Keratinocyte (primary cell): Measurements from ENCODE around the gene ZBTB43. TPM values are rescaled to one million over a fixed set of nuclear protein-coding genes. Genes with fewer than 3 reads are reported as not detected.

Experiments
- DNase-seq: peaks from one replicate; pipeline ENCODE4 v3.0.0-alpha.2; 2011; ENCODE audit warnings: low read depth, missing footprints, low spot score
- FAIRE-seq: peaks from 2 replicates; lab custom pipeline; 2011; peaks lifted over from hg19 to GRCh38; lab: Jason Lieb, UNC
- H2AFZ ChIP-seq: 2 replicates; pipeline ENCODE4 v1.6.0; 2012; ENCODE audit warnings: low read length, control low read depth, inconsistent platforms; ENCODE audit not compliant: control insufficient read depth
- H3K27ac ChIP-seq: 2 replicates; pipeline ENCODE4 v1.5.1; 2011; ENCODE audit warnings: low read length; ENCODE audit not compliant: control insufficient read depth, insufficient read depth
- H3K27me3 ChIP-seq: 3 replicates; pipeline ENCODE4 v1.6.0; 2011; ENCODE audit warnings: low read length; ENCODE audit not compliant: control insufficient read depth, insufficient read depth; ENCODE audit errors: extremely low read depth
- H3K36me3 ChIP-seq, 2 experiments: 2 replicates in 1 of 2; 3 replicates in 1 of 2; pipeline ENCODE4 v1.5.1; 2011; ENCODE audit warnings: low read length in 2 of 2, mild to moderate bottlenecking in 1 of 2; ENCODE audit not compliant: control insufficient read depth in 2 of 2, insufficient read depth in 2 of 2; ENCODE audit errors: extremely low read depth in 1 of 2
- H3K4me1 ChIP-seq: 3 replicates; pipeline ENCODE4 v1.5.1; 2011; ENCODE audit warnings: low read length; ENCODE audit not compliant: control insufficient read depth, insufficient read depth; ENCODE audit errors: extremely low read depth
- H3K4me2 ChIP-seq: 3 replicates; pipeline ENCODE4 v1.6.0; 2011; ENCODE audit warnings: low read depth, low read length; ENCODE audit not compliant: control insufficient read depth, insufficient read depth; ENCODE audit errors: extremely low read depth
- H3K4me3 ChIP-seq, 3 experiments: fragments of 200-600 bp in 1 of 3; sonication (generic) in 1 of 3; 2 replicates in 2 of 3; 3 replicates in 1 of 3; pipeline ENCODE4 v1.5.1; 2011 to 2016; ENCODE audit warnings: low read length in 3 of 3, mild to moderate bottlenecking in 3 of 3, control low read depth in 2 of 3, inconsistent platforms in 1 of 3, low read depth in 1 of 3, mixed read lengths in 1 of 3, mixed run types in 1 of 3, moderate library complexity in 1 of 3; ENCODE audit not compliant: control insufficient read depth in 2 of 3, insufficient read depth in 2 of 3; ENCODE audit errors: extremely low read depth in 1 of 3
- H3K79me2 ChIP-seq: 2 replicates; pipeline ENCODE4 v1.6.0; 2012; ENCODE audit warnings: low read length; ENCODE audit not compliant: control insufficient read depth, insufficient read depth
- H3K9ac ChIP-seq: 3 replicates; pipeline ENCODE4 v1.6.0; 2011; ENCODE audit warnings: low read length; ENCODE audit not compliant: control insufficient read depth, insufficient read depth; ENCODE audit errors: extremely low read depth
- H3K9me1 ChIP-seq: 3 replicates; pipeline ENCODE4 v1.6.0; 2011; ENCODE audit warnings: low read length; ENCODE audit not compliant: control insufficient read depth, insufficient read depth; ENCODE audit errors: extremely low read depth
- H3K9me3 ChIP-seq: 2 replicates; pipeline ENCODE4 v1.5.1; 2012; ENCODE audit warnings: low read depth, low read length; ENCODE audit not compliant: control insufficient read depth
- H4K20me1 ChIP-seq: 3 replicates; pipeline ENCODE4 v1.6.0; 2011; ENCODE audit warnings: low read length; ENCODE audit not compliant: control insufficient read depth, insufficient read depth; ENCODE audit errors: extremely low read depth
- CTCF ChIP-seq, 3 experiments: IDR thresholded peaks in 1 of 3; conservative IDR thresholded peaks in 1 of 3; optimal IDR thresholded peaks in 1 of 3; 2 replicates in 2 of 3; 3 replicates in 1 of 3; pipeline versions ENCODE3 to v1.5.1; 2011; ENCODE audit warnings: low read length in 3 of 3, mild to moderate bottlenecking in 3 of 3, moderate library complexity in 2 of 3, control low read depth in 1 of 3, inconsistent platforms in 1 of 3; ENCODE audit not compliant: insufficient read depth in 2 of 3; ENCODE audit errors: extremely low read depth in 1 of 3
- EZH2 ChIP-seq: IDR thresholded peaks from one replicate; pipeline ENCODE4 v1.6.1; 2012; ENCODE audit warnings: inconsistent platforms, mild to moderate bottlenecking, low read length, moderate library complexity
- dilution Hi-C: fragments of 300-500 bp; cut with MboI; formaldehyde crosslinking; loops from one replicate; pipeline ENCODE4 v1.7.0; 2020; ENCODE audit warnings: low sequenced_read_pairs; ENCODE audit not compliant: extremely low pct_ligation_motif_present
- polyA plus RNA-seq, 5 experiments: library from polyadenylated mRNA; depleted of rRNA in 3 of 5; stranded (reverse) in 3 of 5; stranded (forward) in 1 of 5; unstranded in 1 of 5; fragments of >200 nt; gene quantifications; 1 replicate in 1 of 5; 2 replicates in 3 of 5; 3 replicates in 1 of 5; pipeline versions ENCODE4 v1.2.1 to v1.2.3, GENCODE V29; 2011 to 2012; ENCODE audit warnings: missing spikeins in 2 of 5, low read depth in 1 of 5, low replicate concordance in 1 of 5

ZBTB43 gene
- polyA plus RNA-seq, 1 donor (not counting 4 experiments of a cell fraction or from before 2014, with no cell fraction given): 24.3 TPM

GRCh38 chr9:126886034-126886822, 81.4 kb downstream of the ZBTB43 start:
- FAIRE-seq: no peak
- Histone ChIP-seq H3K9me3 (no peaks in the 10 kb centered on the region), H3K4me2 (no peak overlapping the region), H3K9ac (no peak overlapping the region), H3K4me3 (no peak overlapping the region), H3K27me3 (no peaks in the 10 kb centered on the region), H3K4me1 (no peaks in the 10 kb centered on the region), H3K79me2 (no peaks in the 10 kb centered on the region), H2AFZ (no peak overlapping the region), H3K36me3 (peaks cover 4 to 5% of the 10 kb centered on the region in 2 experiments), H3K27ac (no peak overlapping the region), H4K20me1 (no peaks in the 10 kb centered on the region), H3K9me1 (no peaks in the 10 kb centered on the region)
- TF ChIP-seq CTCF (optimal IDR thresholded peaks at IDR 0.05 in 1 of 3, IDR thresholded peaks at IDR 0.05 in 1 of 3, conservative IDR thresholded peaks at IDR 0.05 in 1 of 3; ENCODE audit: extremely low read depth in 1 of 3, insufficient read depth in 2 of 3, low read length in 3 of 3) (no peak), EZH2 (no peak)
- dilution Hi-C loops: no loop called here
- DNase-seq: no peak

- H3K4me1 ChIP-seq: no peaks in the 10 kb centered on the region
- no peak overlapping the region for H3K4me3 ChIP-seq
- H3K27ac ChIP-seq: no peak overlapping the region
- H3K4me2 ChIP-seq: no peak overlapping the region
- no peaks in the 10 kb centered on the region for H3K9me1 ChIP-seq
- FAIRE-seq: no peak
- no peaks in the 10 kb centered on the region for H3K9me3 ChIP-seq
- no peak overlapping the region for H3K9ac ChIP-seq
- TF ChIP-seq EZH2 (no peak), CTCF (optimal IDR thresholded peaks at IDR 0.05 in 1 of 3, IDR thresholded peaks at IDR 0.05 in 1 of 3, conservative IDR thresholded peaks at IDR 0.05 in 1 of 3; ENCODE audit: extremely low read depth in 1 of 3, insufficient read depth in 2 of 3, low read length in 3 of 3) (no peak)
- H3K36me3 ChIP-seq: peaks cover 3 to 5% of the 10 kb centered on the region in 2 experiments
- H3K27me3 ChIP-seq: no peaks in the 10 kb centered on the region
- no peaks in the 10 kb centered on the region for H3K79me2 ChIP-seq
- H4K20me1 ChIP-seq: no peaks in the 10 kb centered on the region
- dilution Hi-C loops: no loop called here
- DNase-seq: no peak
- no peak overlapping the region for H2AFZ ChIP-seq
Measured at GRCh38 chr9:126886897-126887296, 82.1 kb downstream of the ZBTB43 start.

Other genes with a start within 250 kb of the ZBTB43 start
- 0.24 to 0.59 TPM (median 0.54 TPM) in 3 replicates for gene LMX1B, start 191.1 kb upstream of the ZBTB43 start, polyA plus RNA-seq
- gene ZBTB34, start 55.6 kb downstream of the ZBTB43 start, polyA plus RNA-seq: 4.2 to 6.4 TPM (median 5.9 TPM) in 3 replicates
- gene RALGPS1, start 109.7 kb downstream of the ZBTB43 start, polyA plus RNA-seq: 0.56 to 1.1 TPM (median 0.97 TPM) in 3 replicates